ENCODE data around the gene WNT10A. TPM values are rescaled to one million over a fixed set of nuclear protein-coding genes. Genes with fewer than 3 reads are reported as not detected.
"Not testable (repeated sequence)": the region's sequence is repeated elsewhere in the genome, so short reads cannot be mapped to it uniquely, and the experiment has no call there.

Gene WNT10A
- under 1 TPM in 4 of 5 donors, not detected in 1; 0.15 to 0.36 (median 0.25) TPM for polyA plus RNA-seq (ENCODE audit: insufficient read depth in 1 of 5, insufficient read length in 5 of 5, low replicate concordance in 1 of 5)
- long read RNA-seq, donor 1, result 0 reads
- long read RNA-seq, donor 2, result 0 reads
- long read RNA-seq, donor 3, result 0 reads
- long read RNA-seq, donor 4, result 0 reads
- long read RNA-seq, donor 5, result 0 reads
- long read RNA-seq, donor 6, result 0 reads
- long read RNA-seq, donor 7, result 0 reads
- long read RNA-seq, donor 8, result 0 reads

- DNase-seq, result no peak
Measured at GRCh38 chr2:218880102-218880858, at the start of gene WNT10A. Gene WNT10A, plus strand, starts transcription at chr2:218880852. Its CDS starts 144 bp downstream, at chr2:218880996.

GRCh38 chr2:218831378-218831990 is 49.2 kb upstream of the WNT10A start, which contains the start of gene PRKAG3:
Gene PRKAG3, minus strand, starts transcription at chr2:218831803.
- DNase-seq, result no peak

- DNase-seq, result no peak
Measured at GRCh38 chr2:218832081-218832480, 48.6 kb upstream of the WNT10A start.

- no peak for DNase-seq
Measured at GRCh38 chr2:218832520-218832919, 48.1 kb upstream of the WNT10A start.

- DNase-seq, result no peak
Measured at GRCh38 chr2:218833023-218833609, 47.5 kb upstream of the WNT10A start.

GRCh38 chr2:218834685-218835084 is 46.0 kb upstream of the WNT10A start:
- no peak for DNase-seq

GRCh38 chr2:218837495-218837894 is 43.2 kb upstream of the WNT10A start:
- DNase-seq, result no peak

GRCh38 chr2:218839430-218839829 is 41.2 kb upstream of the WNT10A start:
- no peak for DNase-seq

- no peak for DNase-seq
Measured at GRCh38 chr2:218839888-218840287, 40.8 kb upstream of the WNT10A start.

- not testable (repeated sequence) for DNase-seq
Measured at GRCh38 chr2:218844334-218844733, 36.3 kb upstream of the WNT10A start.

- not testable (repeated sequence) for DNase-seq
Measured at GRCh38 chr2:218846963-218847362, 33.7 kb upstream of the WNT10A start.

GRCh38 chr2:218849721-218850120 is 30.9 kb upstream of the WNT10A start:
- no peak for DNase-seq

- DNase-seq, result no peak
Measured at GRCh38 chr2:218850796-218851195, 29.9 kb upstream of the WNT10A start.

- no peak for DNase-seq
Measured at GRCh38 chr2:218851286-218851685, 29.4 kb upstream of the WNT10A start.

GRCh38 chr2:218852911-218853667 is 27.6 kb upstream of the WNT10A start:
- DNase-seq, result peak in 1 of 2 donors; percentile 32

- DNase-seq, result no peak
Measured at GRCh38 chr2:218853766-218854165, 26.9 kb upstream of the WNT10A start.

GRCh38 chr2:218854860-218855259 is 25.8 kb upstream of the WNT10A start:
- DNase-seq, result no peak

GRCh38 chr2:218855305-218856166 is 25.1 kb upstream of the WNT10A start:
- no peak for DNase-seq

- no peak for DNase-seq
Measured at GRCh38 chr2:218856167-218856895, 24.3 kb upstream of the WNT10A start.

GRCh38 chr2:218856896-218857243 is 23.8 kb upstream of the WNT10A start:
- no peak for DNase-seq

Measured in right lung (tissue), 10 donors.